ENCODE results near the gene GINM1. TPM values are rescaled to one million over a fixed set of nuclear protein-coding genes. Genes with fewer than 3 reads are reported as not detected.

GINM1 gene
- total RNA-seq, 2 donors from 2014 or later: 25.7 to 33.7 TPM

DNA sequence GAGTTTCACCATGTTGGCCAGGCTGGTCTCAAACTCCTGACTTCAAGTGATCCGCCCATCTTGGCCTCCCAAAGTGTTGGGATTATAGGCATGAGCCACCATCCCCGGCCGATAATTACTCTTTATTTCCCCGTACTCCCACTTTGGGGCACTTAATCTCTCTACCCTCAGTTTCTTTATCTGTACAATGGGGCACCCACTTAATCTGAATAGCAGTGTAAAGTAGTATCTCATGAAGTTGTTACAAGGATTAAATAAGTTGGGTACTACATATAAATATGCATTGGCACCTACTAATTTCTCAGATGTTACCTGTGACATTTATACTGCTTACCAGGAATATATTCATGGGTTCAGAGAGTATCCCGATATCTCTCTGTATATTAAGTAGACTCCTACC lies 15.2 kb downstream of the GINM1 start:
- Histone ChIP-seq H3K4me3 (no peak overlapping the region), H3K27me3 (no peaks in the 10 kb centered on the region), H3K4me1 (no peaks in the 10 kb centered on the region), H3K9me3 (no peaks in the 10 kb centered on the region), H3K27ac (no peak overlapping the region), H3K36me3 (replicated peaks in 1 of 2; ENCODE audit: insufficient read depth in 1 of 2, low read depth in 2 of 2) (peaks cover 0 to 13% of the 10 kb centered on the region in 2 donors)
- no peak for DNase-seq
- WGBS, 2 donors: 93 to 97% methylated on average over 5 of the region's 5 CpGs
- intact Hi-C loops (cut with DNase I): no loop called here
- no peak for TF ChIP-seq POLR2A (IDR thresholded peaks at IDR 0.05)
- TF ChIP-seq, protein P1, sequence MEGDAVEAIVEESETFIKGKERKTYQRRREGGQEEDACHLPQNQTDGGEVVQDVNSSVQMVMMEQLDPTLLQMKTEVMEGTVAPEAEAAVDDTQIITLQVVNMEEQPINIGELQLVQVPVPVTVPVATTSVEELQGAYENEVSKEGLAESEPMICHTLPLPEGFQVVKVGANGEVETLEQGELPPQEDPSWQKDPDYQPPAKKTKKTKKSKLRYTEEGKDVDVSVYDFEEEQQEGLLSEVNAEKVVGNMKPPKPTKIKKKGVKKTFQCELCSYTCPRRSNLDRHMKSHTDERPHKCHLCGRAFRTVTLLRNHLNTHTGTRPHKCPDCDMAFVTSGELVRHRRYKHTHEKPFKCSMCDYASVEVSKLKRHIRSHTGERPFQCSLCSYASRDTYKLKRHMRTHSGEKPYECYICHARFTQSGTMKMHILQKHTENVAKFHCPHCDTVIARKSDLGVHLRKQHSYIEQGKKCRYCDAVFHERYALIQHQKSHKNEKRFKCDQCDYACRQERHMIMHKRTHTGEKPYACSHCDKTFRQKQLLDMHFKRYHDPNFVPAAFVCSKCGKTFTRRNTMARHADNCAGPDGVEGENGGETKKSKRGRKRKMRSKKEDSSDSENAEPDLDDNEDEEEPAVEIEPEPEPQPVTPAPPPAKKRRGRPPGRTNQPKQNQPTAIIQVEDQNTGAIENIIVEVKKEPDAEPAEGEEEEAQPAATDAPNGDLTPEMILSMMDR (IDR thresholded peaks at IDR 0.05): no peak
- ATAC-seq: no peak

DNA sequence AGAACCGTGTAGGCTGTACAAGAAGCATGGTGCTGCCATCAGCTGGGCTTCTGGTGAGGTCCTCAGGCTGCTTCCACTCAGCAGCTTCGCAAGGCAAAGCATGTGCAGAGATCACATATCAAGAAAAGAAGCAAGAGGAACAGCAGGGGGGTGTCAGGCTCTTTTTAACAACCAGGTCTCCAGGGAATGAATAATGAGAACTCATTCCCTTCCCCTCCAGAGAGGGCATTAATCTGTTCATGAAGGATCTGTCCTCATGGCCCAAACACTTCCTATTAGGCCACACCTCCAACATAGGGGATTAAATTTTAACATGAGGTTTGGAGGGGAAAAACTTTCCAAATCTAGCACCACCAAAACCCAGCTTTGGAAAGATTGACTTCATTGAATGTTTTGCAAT lies 20.0 kb downstream of the GINM1 start:
- H3K9me3 ChIP-seq: no peaks in the 10 kb centered on the region
- H3K4me1 ChIP-seq: no peaks in the 10 kb centered on the region
- TF ChIP-seq, protein P1 (IDR thresholded peaks at IDR 0.05): no peak
- no peak for TF ChIP-seq POLR2A (IDR thresholded peaks at IDR 0.05)
- H3K36me3 ChIP-seq (replicated peaks in 1 of 2; ENCODE audit: insufficient read depth in 1 of 2, low read depth in 2 of 2): peaks cover 3 to 7% of the 10 kb centered on the region in 2 donors
- H3K4me3 ChIP-seq: no peak overlapping the region
- WGBS, 2 donors: 94 to 95% methylated on average over 2 of the region's 2 CpGs
- ATAC-seq (no peak), DNase-seq (no peak)
- no peak overlapping the region for H3K27ac ChIP-seq
- intact Hi-C loops (cut with DNase I): no loop called here
- no peaks in the 10 kb centered on the region for H3K27me3 ChIP-seq

DNA sequence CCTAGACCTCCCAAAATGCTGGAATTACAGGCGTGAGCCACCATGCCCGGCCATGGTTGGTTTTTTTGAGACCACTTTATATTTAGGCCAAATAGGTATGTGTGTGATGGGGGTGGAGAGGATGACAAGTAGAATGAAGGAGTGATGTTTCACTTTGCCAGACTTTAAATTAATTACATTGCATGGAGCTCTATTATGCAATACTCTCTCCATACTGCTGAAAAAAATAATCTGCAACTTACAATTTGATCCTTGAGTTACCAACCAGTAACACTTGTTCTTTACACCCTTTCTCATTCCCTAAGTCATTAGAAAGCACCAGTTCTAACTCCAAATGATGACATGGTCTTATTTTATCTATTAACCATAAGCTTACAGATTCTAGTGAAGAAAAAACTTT lies 26.8 kb downstream of the GINM1 start:
- no peak for DNase-seq
- WGBS, 2 donors: 89 to 95% methylated on average over 2 of the region's 2 CpGs
- no peak overlapping the region for H3K4me3 ChIP-seq
- peaks cover 8 to 12% of the 10 kb centered on the region in 2 donors for H3K36me3 ChIP-seq (replicated peaks in 1 of 2; ENCODE audit: insufficient read depth in 1 of 2, low read depth in 2 of 2)
- H3K27me3 ChIP-seq: no peaks in the 10 kb centered on the region
- peaks cover 14% of the 10 kb centered on the region for H3K4me1 ChIP-seq
- peak overlapping the region in 2 of 4 donors; percentile 47 to 55 for H3K27ac ChIP-seq
- intact Hi-C loops (cut with DNase I): no loop called here
- TF ChIP-seq, protein P1 (IDR thresholded peaks at IDR 0.05): no peak
- TF ChIP-seq POLR2A (IDR thresholded peaks at IDR 0.05): no peak
- no peak for ATAC-seq
- no peaks in the 10 kb centered on the region for H3K9me3 ChIP-seq

DNA sequence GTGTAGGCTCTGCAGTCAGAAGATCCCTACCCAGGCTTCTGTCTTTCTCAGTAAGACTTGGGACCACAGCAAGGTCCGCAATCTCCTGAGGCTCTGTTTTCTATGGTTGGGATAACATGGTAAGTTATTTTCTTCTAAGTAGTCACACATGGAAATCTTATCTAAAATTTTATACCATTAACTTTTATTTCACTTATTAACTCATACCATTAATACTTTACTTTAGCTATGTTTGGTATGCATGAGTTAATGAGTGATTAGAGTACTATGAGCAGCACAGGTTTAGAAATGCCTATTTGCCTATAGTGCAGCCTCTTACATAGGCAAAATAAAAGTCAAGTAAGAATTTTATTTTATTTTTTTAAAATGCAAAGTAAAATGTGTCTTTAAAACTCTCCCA lies 27.2 kb downstream of the GINM1 start:
- ATAC-seq (peak; percentile 58), DNase-seq (no peak)
- TF ChIP-seq, protein P1 (IDR thresholded peaks at IDR 0.05): no peak
- no peak for TF ChIP-seq POLR2A (IDR thresholded peaks at IDR 0.05)
- Histone ChIP-seq H3K27ac (peak overlapping the region in 3 of 4 donors; percentile 10 to 55 (median 47)), H3K9me3 (no peaks in the 10 kb centered on the region), H3K4me1 (peaks cover 14% of the 10 kb centered on the region), H3K4me3 (no peak overlapping the region), H3K27me3 (no peaks in the 10 kb centered on the region), H3K36me3 (replicated peaks in 1 of 2; ENCODE audit: insufficient read depth in 1 of 2, low read depth in 2 of 2) (peaks cover 8 to 12% of the 10 kb centered on the region in 2 donors)
- 55 to 76% methylated on average over 1 of the region's 1 CpG for WGBS, 2 donors
- intact Hi-C loops (cut with DNase I): no loop called here

DNA sequence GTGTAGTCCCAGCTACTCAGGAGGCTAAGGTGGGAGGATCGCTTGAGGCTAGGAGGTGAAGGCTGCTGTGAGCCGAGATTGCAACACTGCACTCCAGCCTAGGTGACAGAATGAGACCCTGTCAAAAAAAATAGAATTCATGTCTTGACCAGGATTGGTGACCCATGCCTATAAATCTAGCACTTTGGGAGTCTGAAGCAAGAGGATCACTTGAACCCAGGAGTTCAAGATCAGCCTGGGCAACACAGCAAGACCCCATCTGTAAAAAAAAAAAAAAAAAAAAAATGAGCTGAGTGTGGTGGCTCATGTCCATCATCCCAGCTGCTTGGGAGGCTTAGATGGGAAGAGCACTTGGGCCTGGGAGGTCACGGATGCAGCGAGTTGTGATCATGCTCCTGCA lies 34.3 kb downstream of the GINM1 start:
- WGBS, 2 donors: 100% methylated on average over 4 of the region's 4 CpGs
- Histone ChIP-seq H3K4me1 (no peaks in the 10 kb centered on the region), H3K9me3 (no peaks in the 10 kb centered on the region), H3K36me3 (replicated peaks in 1 of 2; ENCODE audit: insufficient read depth in 1 of 2, low read depth in 2 of 2) (no peaks in the 10 kb centered on the region), H3K27ac (no peak overlapping the region), H3K4me3 (no peak overlapping the region), H3K27me3 (no peaks in the 10 kb centered on the region)
- ATAC-seq (no peak), DNase-seq (no peak)
- intact Hi-C loops (cut with DNase I): no loop called here
- TF ChIP-seq POLR2A (IDR thresholded peaks at IDR 0.05): no peak
- TF ChIP-seq, protein P1 (IDR thresholded peaks at IDR 0.05): no peak
